Ishikawa (cell line): ENCODE measurements around the gene IFIT1B.
A peak's percentile ranks its signal among the peaks of the same experiment; 100 is the strongest.

Experiments used
- CEBPB ChIP-seq: IDR thresholded peaks from 2 replicates; pipeline ENCODE4 v1.6.1; 2012
- CREB1 ChIP-seq: IDR thresholded peaks from 2 replicates; pipeline ENCODE4 v1.6.1; 2012; ENCODE audit warnings: low read depth
- EGR1 ChIP-seq: IDR thresholded peaks from 2 replicates; pipeline ENCODE4 v1.6.1; 2012
- EP300 ChIP-seq: IDR thresholded peaks from 2 replicates; pipeline ENCODE4 v1.6.1; 2012; ENCODE audit warnings: borderline replicate concordance
- FOXM1 ChIP-seq: IDR thresholded peaks from 2 replicates; pipeline ENCODE4 v1.6.1; 2012; ENCODE audit warnings: low read depth, borderline replicate concordance
- MAX ChIP-seq: IDR thresholded peaks from 2 replicates; pipeline ENCODE4 v1.6.1; 2012
- NFIC ChIP-seq: IDR thresholded peaks from 2 replicates; pipeline ENCODE4 v1.6.1; 2012
- RAD21 ChIP-seq: IDR thresholded peaks from 2 replicates; pipeline ENCODE4 v1.6.1; 2012; ENCODE audit warnings: low read depth
- REST ChIP-seq: IDR thresholded peaks from 2 replicates; pipeline ENCODE4 v1.6.1; 2012; ENCODE audit warnings: low read depth, mild to moderate bottlenecking
- TAF1 ChIP-seq: IDR thresholded peaks from 2 replicates; pipeline ENCODE4 v1.6.1; 2012; ENCODE audit warnings: low read depth, mild to moderate bottlenecking
- TCF12 ChIP-seq: IDR thresholded peaks from 2 replicates; pipeline ENCODE4 v1.6.1; 2012; ENCODE audit warnings: low read depth
- TEAD4 ChIP-seq: IDR thresholded peaks from 2 replicates; pipeline ENCODE4 v1.6.1; 2012
- USF1 ChIP-seq: IDR thresholded peaks from 2 replicates; pipeline ENCODE4 v1.6.1; 2012
- YY1 ChIP-seq: IDR thresholded peaks from 2 replicates; pipeline ENCODE4 v1.6.1; 2012; ENCODE audit warnings: low read depth
- ZBTB7A ChIP-seq: IDR thresholded peaks from 2 replicates; pipeline ENCODE4 v1.6.1; 2012; ENCODE audit warnings: low read depth

The IFIT1B gene

GRCh38 chr10:89425000-89425399, 47.1 kb downstream of the IFIT1B start:
- TF ChIP-seq MAX, result no peak
- TF ChIP-seq YY1, result no peak
- no peak for TF ChIP-seq REST
- no peak for TF ChIP-seq RAD21
- no peak for TF ChIP-seq TAF1
- no peak for TF ChIP-seq CREB1
- TF ChIP-seq CEBPB, result no peak

- TF ChIP-seq CREB1 (no peak), ZBTB7A (no peak), RAD21 (peak; percentile 99)
Measured at GRCh38 chr10:89426230-89426868, 48.5 kb downstream of the IFIT1B start.

GRCh38 chr10:89427629-89428028, 49.8 kb downstream of the IFIT1B start:
- TF ChIP-seq YY1 (no peak), FOXM1 (no peak), RAD21 (no peak)

- no peak for TF ChIP-seq MAX
- TF ChIP-seq RAD21, result no peak
- no peak for TF ChIP-seq CEBPB
- TF ChIP-seq EGR1, result no peak
- no peak for TF ChIP-seq USF1
- TF ChIP-seq TEAD4, result no peak
- no peak for TF ChIP-seq TAF1
- no peak for TF ChIP-seq TCF12
- TF ChIP-seq REST, result no peak
Measured at GRCh38 chr10:89428877-89429276, 51.0 kb downstream of the IFIT1B start.

GRCh38 chr10:89431977-89432376, 54.1 kb downstream of the IFIT1B start:
- TF ChIP-seq EGR1 (no peak), TAF1 (no peak; the same call in 1 of the 2 replicates), EP300 (peak; percentile 76), YY1 (no peak), USF1 (no peak), TEAD4 (peak; percentile 93), TCF12 (peak; percentile 59), NFIC (peak; percentile 97), ZBTB7A (no peak), FOXM1 (peak; percentile 44; the same call in 1 of the 2 replicates), REST (no peak), CREB1 (no peak), MAX (peak; percentile 41; the same call in 1 of the 2 replicates), RAD21 (peak; percentile 9; the same call in 1 of the 2 replicates), CEBPB (no peak)
